Natural killer cell (primary cell): ENCODE measurements around the gene FGR. TPM values are rescaled to one million over a fixed set of nuclear protein-coding genes. Genes with fewer than 3 reads are reported as not detected.

Experiments
- ATAC-seq, 3 donors: fragments of 150-1000 bp in 2 of 3; fragments of 200-7000 bp in 1 of 3; cut with Tn5 transposase; 1 replicate in 1 of 3; 2 replicates in 2 of 3; pipeline ENCODE4 v1.10.0; 2021; ENCODE audit warnings: mild to moderate bottlenecking in 2 of 3, moderate library complexity in 2 of 3
- DNase-seq, 2 donors: peaks; one replicate each; pipeline versions ENCODE4 v3.0.0 to v3.0.0-alpha.2; 2013 to 2021; ENCODE audit warnings: mixed read lengths in 1 of 2
- H3K27ac ChIP-seq: one replicate; pipeline ENCODE4 v1.5.1; 2013; ENCODE audit warnings: mild to moderate bottlenecking, low read length
- H3K27me3 ChIP-seq: one replicate; pipeline ENCODE4 v1.6.1; 2013; ENCODE audit warnings: low read length; ENCODE audit not compliant: control insufficient read depth, insufficient read depth
- H3K36me3 ChIP-seq: one replicate; pipeline ENCODE4 v1.6.1; 2013; ENCODE audit warnings: low read length; ENCODE audit not compliant: control insufficient read depth, insufficient read depth
- H3K4me1 ChIP-seq: one replicate; pipeline ENCODE4 v1.6.1; 2013; ENCODE audit warnings: low read length; ENCODE audit not compliant: control insufficient read depth, insufficient read depth
- H3K4me3 ChIP-seq: one replicate; pipeline ENCODE4 v1.5.1; 2013; ENCODE audit warnings: low read length
- H3K9me3 ChIP-seq: one replicate; pipeline ENCODE4 v1.6.1; 2013; ENCODE audit warnings: low read length; ENCODE audit not compliant: control insufficient read depth, insufficient read depth
- H3K27ac Mint-ChIP-seq, 2 donors: one replicate each; pipeline ENCODE4 v1.8.0; 2022; ENCODE audit warnings: mild to moderate bottlenecking in 2 of 2, mixed read lengths in 2 of 2, moderate library complexity in 1 of 2
- H3K27me3 Mint-ChIP-seq, 2 donors: one replicate each; pipeline ENCODE4 v1.8.0; 2022; ENCODE audit warnings: low read depth in 2 of 2, mixed read lengths in 2 of 2
- H3K36me3 Mint-ChIP-seq: one replicate; pipeline ENCODE4 v1.8.0; 2022; ENCODE audit warnings: mixed read lengths
- H3K4me1 Mint-ChIP-seq, 2 donors: one replicate each; pipeline ENCODE4 v1.8.0; 2022; ENCODE audit warnings: mixed read lengths in 2 of 2
- H3K4me3 Mint-ChIP-seq: one replicate; pipeline ENCODE4 v1.8.0; 2022; ENCODE audit warnings: mild to moderate bottlenecking, moderate library complexity, mixed read lengths
- H3K9me3 Mint-ChIP-seq, 2 donors: one replicate each; pipeline ENCODE4 v1.8.0; 2022; ENCODE audit warnings: mixed read lengths in 2 of 2
- WGBS: methylation state at CpG from one replicate; pipeline ENCODE4 v1.1.7; 2013; ENCODE audit warnings: missing lambda C conversion rate; ENCODE audit not compliant: insufficient coverage; 5-methylcytosine and 5-hydroxymethylcytosine counted together
- intact Hi-C: fragments of 100-400 bp; cut with micrococcal nuclease; formaldehyde crosslinking; loops from one replicate; pipeline ENCODE4 v1.14.2; 2022
- total RNA-seq, 4 donors: library from RNA; stranded (reverse); fragments of 120-200 nt in 1 of 4; gene quantifications; one replicate each; pipeline versions ENCODE4 v1.2.3 to v1.2.4, GENCODE V29; 2013 to 2022
- TF ChIP-seq, protein P1 (sequence below): fragments of 200-600 bp; IDR thresholded peaks from one replicate; pipeline ENCODE4 v1.8.0; 2022; ENCODE audit warnings: antibody characterized with exemption

Gene FGR
- total RNA-seq, 3 donors from 2014 or later (not counting 1 experiment from before 2014, with no cell fraction given), result 353 to 452 (median 362) TPM

DNA sequence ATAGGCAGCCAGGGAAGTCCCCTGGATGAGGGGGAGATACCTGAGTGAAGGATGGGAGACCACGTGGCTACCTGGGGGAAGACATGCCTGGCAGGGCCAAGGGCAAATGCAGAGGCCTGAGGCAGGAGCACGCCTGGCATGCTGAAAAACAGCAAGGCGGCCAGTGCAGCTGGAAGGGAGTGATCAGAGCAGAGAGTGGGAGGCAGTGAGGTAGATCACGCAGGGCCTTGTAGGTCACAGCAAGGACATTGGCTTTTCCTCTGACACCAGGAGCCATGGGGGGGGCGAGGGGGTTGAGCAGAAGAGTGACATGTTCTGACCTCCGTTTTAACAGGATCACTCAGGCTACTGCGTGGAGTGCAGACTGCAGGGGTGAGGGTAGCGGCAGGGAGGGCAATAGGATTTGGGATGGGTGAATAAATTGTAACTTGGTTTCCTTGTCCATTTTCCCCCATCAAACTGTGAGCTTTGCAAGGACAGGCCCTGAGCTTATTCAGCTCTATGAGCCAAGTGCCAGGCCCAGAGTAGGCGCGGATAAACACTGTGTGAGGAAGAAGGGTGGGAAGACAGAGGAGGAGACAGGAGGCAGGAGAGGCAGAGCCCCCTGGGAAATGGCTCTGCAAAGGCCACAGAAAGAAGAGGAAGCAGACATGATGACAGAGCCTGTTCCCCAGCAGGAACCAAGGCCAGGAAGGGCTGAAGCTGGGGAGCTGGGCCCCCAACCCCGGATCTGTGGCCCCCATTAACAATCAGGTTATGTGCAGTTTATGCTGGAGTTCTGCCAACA lies 20.4 kb upstream of the FGR start:
- Histone ChIP-seq H3K27ac (no peak overlapping the region), H3K27me3 (no peaks in the 10 kb centered on the region), H3K4me1 (peaks cover 31% of the 10 kb centered on the region), H3K9me3 (no peaks in the 10 kb centered on the region), H3K4me3 (no peak overlapping the region), H3K36me3 (no peaks in the 10 kb centered on the region)
- Mint-ChIP-seq H3K27me3 (no peaks in the 10 kb centered on the region), H3K4me3 (no peak overlapping the region), H3K9me3 (no peaks in the 10 kb centered on the region), H3K36me3 (no peaks in the 10 kb centered on the region), H3K4me1 (peaks cover 25 to 39% of the 10 kb centered on the region in 2 donors), H3K27ac (no peak overlapping the region)
- WGBS, result 87% methylated on average over 11 of the region's 11 CpGs
- DNase-seq (no peak), ATAC-seq (no peak)
- intact Hi-C loops, result no loop called here
- TF ChIP-seq, protein P1, sequence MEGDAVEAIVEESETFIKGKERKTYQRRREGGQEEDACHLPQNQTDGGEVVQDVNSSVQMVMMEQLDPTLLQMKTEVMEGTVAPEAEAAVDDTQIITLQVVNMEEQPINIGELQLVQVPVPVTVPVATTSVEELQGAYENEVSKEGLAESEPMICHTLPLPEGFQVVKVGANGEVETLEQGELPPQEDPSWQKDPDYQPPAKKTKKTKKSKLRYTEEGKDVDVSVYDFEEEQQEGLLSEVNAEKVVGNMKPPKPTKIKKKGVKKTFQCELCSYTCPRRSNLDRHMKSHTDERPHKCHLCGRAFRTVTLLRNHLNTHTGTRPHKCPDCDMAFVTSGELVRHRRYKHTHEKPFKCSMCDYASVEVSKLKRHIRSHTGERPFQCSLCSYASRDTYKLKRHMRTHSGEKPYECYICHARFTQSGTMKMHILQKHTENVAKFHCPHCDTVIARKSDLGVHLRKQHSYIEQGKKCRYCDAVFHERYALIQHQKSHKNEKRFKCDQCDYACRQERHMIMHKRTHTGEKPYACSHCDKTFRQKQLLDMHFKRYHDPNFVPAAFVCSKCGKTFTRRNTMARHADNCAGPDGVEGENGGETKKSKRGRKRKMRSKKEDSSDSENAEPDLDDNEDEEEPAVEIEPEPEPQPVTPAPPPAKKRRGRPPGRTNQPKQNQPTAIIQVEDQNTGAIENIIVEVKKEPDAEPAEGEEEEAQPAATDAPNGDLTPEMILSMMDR, result no peak

DNA sequence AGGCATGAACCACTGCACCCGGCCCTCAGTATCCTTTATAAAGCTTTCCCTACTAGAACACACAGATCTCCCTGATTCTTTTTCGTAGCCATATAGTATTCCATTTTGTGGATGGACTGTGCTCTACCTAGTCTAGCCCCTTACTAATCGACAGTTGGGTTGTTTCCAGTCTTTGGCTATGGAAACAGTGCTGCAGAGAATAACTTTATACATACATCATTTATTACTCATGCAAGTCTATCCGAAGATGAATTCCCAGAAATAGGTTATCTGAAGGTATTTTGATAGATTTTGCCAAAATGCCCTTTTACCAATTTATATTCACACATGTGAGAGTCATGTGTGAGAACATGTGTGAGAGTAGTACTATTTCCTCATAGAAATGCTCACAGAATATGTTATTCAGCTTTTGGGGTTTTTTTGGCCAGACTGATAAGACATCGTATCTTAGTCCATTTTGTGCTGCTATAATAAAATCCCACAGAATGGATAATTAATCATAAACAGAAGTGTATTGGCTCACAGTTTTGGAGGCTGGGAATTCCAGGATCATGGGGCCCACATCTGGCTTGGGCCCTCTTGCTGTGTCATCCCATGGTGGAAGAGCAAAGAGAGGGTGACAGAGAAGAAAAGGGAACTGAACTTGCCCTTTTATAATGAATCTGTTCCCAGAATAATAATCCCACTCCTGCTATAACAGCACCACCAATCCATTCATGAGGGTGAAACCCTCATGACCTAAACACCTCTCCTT lies 17.3 kb upstream of the FGR start:
- Mint-ChIP-seq H3K27ac (peak overlapping the region in 1 of 2 donors; percentile 1), H3K27me3 (no peaks in the 10 kb centered on the region), H3K9me3 (no peaks in the 10 kb centered on the region), H3K4me1 (peaks cover 12 to 21% of the 10 kb centered on the region in 2 donors), H3K36me3 (no peaks in the 10 kb centered on the region), H3K4me3 (no peak overlapping the region)
- H3K36me3 ChIP-seq, result no peaks in the 10 kb centered on the region
- H3K4me3 ChIP-seq, result no peak overlapping the region
- H3K27ac ChIP-seq, result no peak overlapping the region
- ATAC-seq, result no peak
- DNase-seq, result no peak
- H3K4me1 ChIP-seq, result peaks cover 22% of the 10 kb centered on the region
- 94% methylated on average over 2 of the region's 5 CpGs for WGBS
- no peaks in the 10 kb centered on the region for H3K27me3 ChIP-seq
- intact Hi-C loops, result no loop called here
- H3K9me3 ChIP-seq, result no peaks in the 10 kb centered on the region
- TF ChIP-seq, protein P1, result no peak

DNA sequence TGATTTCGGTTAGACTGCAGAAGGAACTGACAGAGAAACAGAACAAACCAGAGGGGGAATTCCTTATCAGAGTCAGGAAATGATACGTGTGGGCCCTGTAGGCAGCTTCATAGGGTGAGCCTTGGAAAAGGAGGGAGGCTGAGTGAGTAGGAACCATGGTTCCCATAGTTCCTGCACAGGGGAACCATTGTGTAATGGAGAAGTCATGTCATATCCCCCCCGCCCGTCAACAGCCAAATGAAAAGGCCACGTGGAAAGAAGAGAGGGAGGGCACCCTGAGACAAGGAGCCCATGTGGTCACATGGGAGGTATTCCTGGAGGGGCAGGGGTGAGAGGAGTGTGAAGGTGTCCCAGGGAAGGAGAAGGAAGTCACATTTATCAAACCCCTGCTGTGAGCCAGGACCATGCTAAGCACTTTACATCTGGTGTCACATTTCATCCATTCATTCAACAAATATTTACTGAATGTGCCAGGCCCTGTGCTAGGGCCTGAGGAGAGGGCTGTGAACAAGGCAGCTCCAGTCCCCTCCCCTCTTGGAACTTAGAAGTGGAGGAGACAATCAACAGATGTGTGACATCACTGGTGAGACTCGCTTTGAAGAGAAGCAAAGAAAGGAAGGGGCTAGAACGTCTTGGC lies 15.7 kb upstream of the FGR start:
- Mint-ChIP-seq H3K36me3 (no peaks in the 10 kb centered on the region), H3K27me3 (no peaks in the 10 kb centered on the region), H3K4me3 (no peak overlapping the region), H3K27ac (peak overlapping the region in 1 of 2 donors; percentile 57), H3K9me3 (no peaks in the 10 kb centered on the region), H3K4me1 (peaks cover 12 to 28% of the 10 kb centered on the region in 2 donors)
- Histone ChIP-seq H3K27me3 (no peaks in the 10 kb centered on the region), H3K9me3 (no peaks in the 10 kb centered on the region), H3K36me3 (no peaks in the 10 kb centered on the region), H3K4me1 (peaks cover 13% of the 10 kb centered on the region), H3K4me3 (no peak overlapping the region), H3K27ac (no peak overlapping the region)
- 59% methylated on average over 7 of the region's 7 CpGs for WGBS
- intact Hi-C loops, result no loop called here
- TF ChIP-seq, protein P1, result no peak
- no peak for ATAC-seq
- DNase-seq, result no peak
